WERI-Rb-1 (cell line): ENCODE results near the gene NEUROD6.

Source experiments
- DNase-seq: peaks from one replicate; pipeline ENCODE4 v3.0.0-alpha.2; 2020
- H3K27ac ChIP-seq: fragments of 250-450 bp; sonication (Bioruptor Pico); 2 replicates; pipeline ENCODE4 v1.5.1; 2020; ENCODE audit warnings: mild to moderate bottlenecking, moderate library complexity
- H3K27me3 ChIP-seq: fragments of 250-450 bp; sonication (Bioruptor Pico); 2 replicates; pipeline ENCODE4 v1.5.1; 2021; ENCODE audit warnings: mild to moderate bottlenecking, low read depth, moderate library complexity; ENCODE audit not compliant: insufficient read depth, severe bottlenecking
- H3K36me3 ChIP-seq: fragments of 250-450 bp; sonication (Bioruptor Pico); 2 replicates; pipeline ENCODE4 v1.5.1; 2020; ENCODE audit warnings: mild to moderate bottlenecking, moderate library complexity
- H3K4me3 ChIP-seq: 2 replicates; pipeline ENCODE4 v1.5.1; 2011; ENCODE audit warnings: low read depth, mild to moderate bottlenecking, control low read depth, low read length
- H3K9me3 ChIP-seq: fragments of 250-450 bp; sonication (Bioruptor Pico); 2 replicates; pipeline ENCODE4 v1.5.1; 2021; ENCODE audit warnings: mild to moderate bottlenecking, moderate library complexity; ENCODE audit not compliant: severe bottlenecking
- TF ChIP-seq, protein P1 (sequence below): IDR thresholded peaks from 2 replicates; pipeline ENCODE4 v1.5.1; 2011; ENCODE audit warnings: low read depth, mild to moderate bottlenecking, control low read depth, inconsistent platforms, low read length

The NEUROD6 gene

DNA sequence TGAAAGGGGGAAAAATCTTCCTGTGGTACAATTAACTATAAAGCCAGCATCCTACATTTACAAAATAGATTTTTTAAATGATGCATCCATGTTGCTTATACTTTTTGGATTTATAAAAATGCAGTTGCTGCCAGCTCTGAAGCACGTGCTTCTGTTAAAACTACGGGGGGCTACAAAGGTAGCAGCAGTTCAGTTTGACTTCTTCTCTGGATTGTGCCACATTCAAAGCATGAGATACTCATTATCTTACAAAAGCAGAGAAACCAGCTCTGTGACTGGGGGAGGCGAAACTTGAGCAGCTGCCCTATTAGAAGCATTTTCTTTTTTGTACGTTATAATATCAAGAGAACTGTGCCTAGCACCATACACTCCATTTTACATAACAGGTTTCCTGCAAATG is 31.1 kb downstream of the NEUROD6 start:
- no peak overlapping the region for H3K4me3 ChIP-seq
- no peaks in the 10 kb centered on the region for H3K9me3 ChIP-seq
- TF ChIP-seq, protein P1, sequence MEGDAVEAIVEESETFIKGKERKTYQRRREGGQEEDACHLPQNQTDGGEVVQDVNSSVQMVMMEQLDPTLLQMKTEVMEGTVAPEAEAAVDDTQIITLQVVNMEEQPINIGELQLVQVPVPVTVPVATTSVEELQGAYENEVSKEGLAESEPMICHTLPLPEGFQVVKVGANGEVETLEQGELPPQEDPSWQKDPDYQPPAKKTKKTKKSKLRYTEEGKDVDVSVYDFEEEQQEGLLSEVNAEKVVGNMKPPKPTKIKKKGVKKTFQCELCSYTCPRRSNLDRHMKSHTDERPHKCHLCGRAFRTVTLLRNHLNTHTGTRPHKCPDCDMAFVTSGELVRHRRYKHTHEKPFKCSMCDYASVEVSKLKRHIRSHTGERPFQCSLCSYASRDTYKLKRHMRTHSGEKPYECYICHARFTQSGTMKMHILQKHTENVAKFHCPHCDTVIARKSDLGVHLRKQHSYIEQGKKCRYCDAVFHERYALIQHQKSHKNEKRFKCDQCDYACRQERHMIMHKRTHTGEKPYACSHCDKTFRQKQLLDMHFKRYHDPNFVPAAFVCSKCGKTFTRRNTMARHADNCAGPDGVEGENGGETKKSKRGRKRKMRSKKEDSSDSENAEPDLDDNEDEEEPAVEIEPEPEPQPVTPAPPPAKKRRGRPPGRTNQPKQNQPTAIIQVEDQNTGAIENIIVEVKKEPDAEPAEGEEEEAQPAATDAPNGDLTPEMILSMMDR, result no peak
- H3K27ac ChIP-seq, result no peak overlapping the region
- DNase-seq, result no peak
- H3K36me3 ChIP-seq, result no peaks in the 10 kb centered on the region
- H3K27me3 ChIP-seq, result peaks cover 4% of the 10 kb centered on the region

DNA sequence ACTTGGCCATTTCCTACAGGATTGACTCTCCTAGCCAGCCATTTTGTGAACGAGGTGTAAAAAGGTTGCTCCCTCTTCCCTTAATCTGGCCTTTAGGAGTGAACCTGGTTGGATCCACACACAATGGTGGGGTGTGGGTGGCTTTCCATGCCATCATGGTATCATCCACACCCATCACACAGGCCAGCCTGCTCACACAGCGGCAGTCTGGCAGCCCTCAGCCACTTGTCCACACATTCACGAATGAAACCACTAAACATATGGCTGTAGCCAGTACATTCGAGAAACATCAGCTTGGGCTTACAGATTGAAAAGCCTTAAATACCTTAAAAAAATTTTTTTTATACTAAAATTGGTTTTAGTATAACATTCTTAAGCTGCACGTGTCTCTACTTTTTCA is 31.9 kb downstream of the NEUROD6 start:
- TF ChIP-seq, protein P1, result no peak
- no peak for DNase-seq

DNA sequence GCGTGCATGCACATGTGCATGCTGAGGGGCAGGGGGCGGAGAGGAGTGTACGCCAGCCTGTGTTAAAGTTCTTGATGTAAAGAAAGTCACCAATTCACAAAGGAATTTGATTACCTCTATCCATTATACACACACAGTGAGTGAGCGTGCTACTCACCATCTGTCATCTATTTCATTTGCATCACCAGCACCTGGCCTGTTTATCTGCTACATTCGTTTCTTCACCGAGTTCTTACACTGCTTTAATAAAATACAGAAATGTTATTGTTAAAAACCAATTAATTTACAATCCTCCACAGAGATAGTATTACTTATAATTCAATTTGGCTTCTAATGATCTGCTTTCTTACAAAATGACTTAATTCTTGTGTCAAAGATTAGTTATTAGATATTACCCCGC is 32.6 kb downstream of the NEUROD6 start:
- H3K4me3 ChIP-seq, result no peak overlapping the region
- peaks cover 4% of the 10 kb centered on the region for H3K27me3 ChIP-seq
- H3K36me3 ChIP-seq, result no peaks in the 10 kb centered on the region
- no peak for DNase-seq
- H3K27ac ChIP-seq, result no peak overlapping the region
- no peaks in the 10 kb centered on the region for H3K9me3 ChIP-seq
- TF ChIP-seq, protein P1, result no peak

More for the DNA sequence above, 31.9 kb downstream of the NEUROD6 start:
- H3K9me3 ChIP-seq, result no peaks in the 10 kb centered on the region
- H3K27ac ChIP-seq, result no peak overlapping the region
- no peak overlapping the region for H3K4me3 ChIP-seq
- H3K27me3 ChIP-seq, result peaks cover 4% of the 10 kb centered on the region
- no peaks in the 10 kb centered on the region for H3K36me3 ChIP-seq

DNA sequence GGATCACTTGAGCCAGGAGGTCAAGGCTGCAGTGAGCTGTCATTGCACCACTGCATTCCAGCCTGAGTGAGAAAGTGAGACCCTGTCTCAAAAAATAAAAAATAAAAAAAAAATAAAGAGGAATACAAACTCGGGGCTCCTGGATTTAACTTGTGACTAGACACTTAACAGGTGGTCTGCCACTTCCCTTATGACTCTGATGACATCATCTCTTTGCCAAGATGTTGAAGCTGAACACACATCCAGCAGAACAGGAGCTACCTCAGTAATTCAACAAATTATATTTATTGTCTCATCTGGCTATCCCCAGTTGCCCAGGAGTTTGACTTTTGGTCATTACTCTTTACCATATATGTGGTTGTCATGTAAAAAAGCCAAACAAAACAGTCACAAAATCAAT is 35.3 kb downstream of the NEUROD6 start:
- Histone ChIP-seq H3K27me3 (peaks cover 4% of the 10 kb centered on the region), H3K4me3 (no peak overlapping the region)
- DNase-seq, result no peak

DNA sequence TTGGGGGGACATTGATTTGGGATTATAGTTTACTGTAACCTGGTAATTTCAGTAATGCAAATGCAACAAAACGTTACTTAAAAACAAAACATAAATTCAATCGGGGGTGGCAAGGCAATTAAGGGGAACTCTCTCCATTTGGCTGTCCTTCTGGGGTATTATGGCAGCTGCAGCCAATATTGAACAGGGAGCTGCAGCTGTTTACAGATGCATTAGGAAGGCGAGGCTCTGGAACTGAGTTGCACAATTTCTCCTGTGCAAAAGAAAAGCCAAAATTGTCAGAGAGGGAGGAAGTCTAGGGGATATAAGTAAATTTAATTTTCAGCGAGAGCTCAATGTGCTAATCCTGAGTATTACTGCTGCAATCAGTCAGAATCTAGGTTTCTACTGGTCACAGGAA is 36.1 kb downstream of the NEUROD6 start:
- H3K36me3 ChIP-seq, result no peaks in the 10 kb centered on the region
- no peak for DNase-seq
- no peak overlapping the region for H3K4me3 ChIP-seq
- H3K27me3 ChIP-seq, result peaks cover 4% of the 10 kb centered on the region
- H3K27ac ChIP-seq, result no peak overlapping the region
- no peaks in the 10 kb centered on the region for H3K9me3 ChIP-seq
- TF ChIP-seq, protein P1, result no peak

More for the DNA sequence above, 35.3 kb downstream of the NEUROD6 start:
- TF ChIP-seq, protein P1, result no peak
- no peaks in the 10 kb centered on the region for H3K9me3 ChIP-seq
- H3K27ac ChIP-seq, result no peak overlapping the region
- no peaks in the 10 kb centered on the region for H3K36me3 ChIP-seq

DNA sequence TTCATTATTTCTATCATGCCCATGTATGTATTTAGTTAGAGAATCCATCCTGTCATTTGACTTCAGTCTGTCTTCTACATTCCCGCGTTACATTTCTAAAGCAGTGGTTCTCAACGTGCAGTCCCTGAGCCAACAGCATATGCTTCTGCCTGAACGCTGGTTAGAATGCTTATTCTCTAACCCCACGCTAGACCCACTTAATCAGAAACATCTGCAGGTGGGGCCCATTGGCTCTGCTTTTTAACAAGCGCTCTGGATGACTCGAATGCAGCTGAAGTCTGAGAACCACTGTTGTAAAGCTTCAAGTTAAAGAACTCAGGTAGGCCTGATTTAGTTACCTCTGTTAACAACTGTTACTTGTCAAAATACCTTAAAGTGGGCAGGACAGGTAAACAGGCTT is 38.2 kb downstream of the NEUROD6 start:
- H3K27me3 ChIP-seq, result no peaks in the 10 kb centered on the region
- H3K4me3 ChIP-seq, result no peak overlapping the region
- TF ChIP-seq, protein P1, result no peak
- H3K9me3 ChIP-seq, result no peaks in the 10 kb centered on the region
- H3K27ac ChIP-seq, result no peak overlapping the region
- no peaks in the 10 kb centered on the region for H3K36me3 ChIP-seq
- no peak for DNase-seq
